Gastrocnemius medialis (tissue), 4 donors: ENCODE results near the gene SRP54.

Experiments used
- CTCF ChIP-seq, 5 experiments: fragments of 450-650 bp in 3 of 5; fragments of 200-600 bp in 2 of 5; sonication (generic) in 2 of 5; IDR thresholded peaks in 4 of 5; conservative IDR thresholded peaks in 1 of 5; 1 replicate in 4 of 5; 2 replicates in 1 of 5; pipeline ENCODE4 v1.5.1; 2016 to 2019; ENCODE audit warnings: antibody characterized with exemption in 5 of 5, mild to moderate bottlenecking in 3 of 5, moderate library complexity in 3 of 5
- POLR2A ChIP-seq, 2 donors: fragments of 450-650 bp; IDR thresholded peaks; one replicate each; pipeline ENCODE4 v1.6.1; 2017; ENCODE audit warnings: antibody characterized with exemption in 2 of 2, mild to moderate bottlenecking in 2 of 2, moderate library complexity in 2 of 2

- no peak for TF ChIP-seq POLR2A (IDR thresholded peaks at IDR 0.05)
- no peak for TF ChIP-seq CTCF (IDR thresholded peaks at IDR 0.05 in 4 of 5, conservative IDR thresholded peaks at IDR 0.05 in 1 of 5)
Measured at GRCh38 chr14:34944744-34945143, 38.0 kb upstream of the SRP54 start.
